HCT116 (cell line): ENCODE measurements around the gene GJB5. TPM values are rescaled to one million over a fixed set of nuclear protein-coding genes. Genes with fewer than 3 reads are reported as not detected.

Source experiments
- ATAC-seq: fragments of 200-7000 bp; cut with Tn5 transposase; 2 replicates; pipeline ENCODE4 v1.9.1; 2020; ENCODE audit warnings: mild to moderate bottlenecking, moderate library complexity
- BruUV-seq: library from RNA; stranded (reverse); fragments of 400-500 nt; replicated peaks from 2 replicates; lab custom pipeline; 2021; lab: Mats Ljungman, UMichigan
- CTCF ChIA-PET: fragments of 300-600 bp; sonication (Branson Sonifier 250); formaldehyde crosslinking; loops from one replicate; lab custom pipeline; 2021; ENCODE audit warnings: antibody characterized with exemption; lab: Charles Lee
- POLR2A ChIA-PET: fragments of 300-600, 350-600 bp; sonication (Branson Sonifier 250); formaldehyde crosslinking; loops from one replicate; lab custom pipeline; 2021; ENCODE audit warnings: antibody characterized with exemption; lab: Charles Lee
- RAD21 ChIA-PET, 2 experiments: fragments of 300-600 bp; sonication (Branson Sonifier 250); formaldehyde crosslinking; loops; one replicate each; lab custom pipeline; 2023; ENCODE audit warnings: low total read pairs in 2 of 2; ENCODE audit not compliant: uncharacterized antibody in 2 of 2, unreplicated experiment in 2 of 2, low non-redundant PET in 1 of 2; lab: Charles Lee
- DNase-seq: peaks from one replicate; pipeline ENCODE4 v3.0.0-alpha.2; 2010; ENCODE audit warnings: low read depth, low spot score
- H2AFZ ChIP-seq: fragments of 200-600 bp; shearing (Covaris generic), sonication (generic); 2 replicates; pipeline ENCODE4 v1.6.1; 2017; ENCODE audit warnings: low read depth, mixed run types, mixed read lengths, antibody characterized with exemption, low read length; ENCODE audit not compliant: poor library complexity, severe bottlenecking
- H3K27ac ChIP-seq: 2 replicates; pipeline ENCODE4 v1.5.1; 2012; ENCODE audit warnings: low read depth, low read length
- H3K27me3 ChIP-seq: fragments of 200-600 bp; sonication (generic); 2 replicates; pipeline ENCODE4 v1.6.1; 2016; ENCODE audit warnings: mixed run types, low read length, mixed read lengths; ENCODE audit not compliant: insufficient read depth
- H3K36me3 ChIP-seq, 2 experiments: fragments of 200-500 bp in 1 of 2; fragments of 200-600 bp in 1 of 2; sonication (Bioruptor generic) in 1 of 2; sonication (generic) in 1 of 2; 2 replicates each; pipeline versions ENCODE4 v1.5.1 to v1.6.1; 2014 to 2016; ENCODE audit warnings: low read length in 2 of 2, inconsistent platforms in 1 of 2, mixed read lengths in 1 of 2, mixed run types in 1 of 2; ENCODE audit not compliant: insufficient read depth in 2 of 2, control insufficient read depth in 1 of 2
- H3K4me1 ChIP-seq, 2 experiments: fragments of 200-600 bp in 1 of 2; sonication (generic) in 1 of 2; 2 replicates each; pipeline versions ENCODE4 v1.5.1 to v1.6.1; 2012 to 2017; ENCODE audit warnings: low read length in 2 of 2, inconsistent platforms in 1 of 2, mild to moderate bottlenecking in 1 of 2, mixed read lengths in 1 of 2, mixed run types in 1 of 2, moderate library complexity in 1 of 2; ENCODE audit not compliant: insufficient read depth in 2 of 2, control insufficient read depth in 1 of 2
- H3K4me2 ChIP-seq: fragments of 200-600 bp; sonication (generic); 2 replicates; pipeline ENCODE4 v1.6.1; 2017; ENCODE audit warnings: mixed run types, low read length, mixed read lengths
- H3K4me3 ChIP-seq, 2 experiments: fragments of 200-600 bp in 1 of 2; sonication (generic) in 1 of 2; replicated peaks in 1 of 2; 2 replicates each; pipeline ENCODE4 v1.5.1; 2011 to 2016; ENCODE audit warnings: low read length in 2 of 2, control low read depth in 1 of 2, low read depth in 1 of 2, mild to moderate bottlenecking in 1 of 2, mixed read lengths in 1 of 2, mixed run types in 1 of 2
- H3K79me2 ChIP-seq: fragments of 200-600 bp; sonication (generic); 2 replicates; pipeline ENCODE4 v1.6.1; 2017; ENCODE audit warnings: mild to moderate bottlenecking, mixed run types, low read length, moderate library complexity, mixed read lengths; ENCODE audit not compliant: insufficient read depth
- H3K9ac ChIP-seq: fragments of 200-600 bp; sonication (generic); 2 replicates; pipeline ENCODE4 v1.6.1; 2016; ENCODE audit warnings: low read length, mixed read lengths
- H3K9me2 ChIP-seq: fragments of 200-600 bp; sonication (generic), shearing (Covaris generic); 2 replicates; pipeline ENCODE4 v1.6.1; 2017; ENCODE audit warnings: mixed run types, mild to moderate bottlenecking, moderate library complexity; ENCODE audit not compliant: insufficient read depth
- H3K9me3 ChIP-seq, 2 experiments: fragments of 200-500 bp in 1 of 2; fragments of 200-600 bp in 1 of 2; sonication (Bioruptor generic) in 1 of 2; sonication (generic) in 1 of 2; 2 replicates each; pipeline ENCODE4 v1.6.1; 2014 to 2017; ENCODE audit warnings: low read length in 2 of 2, mixed read lengths in 2 of 2, inconsistent platforms in 1 of 2, low read depth in 1 of 2, mild to moderate bottlenecking in 1 of 2, mixed run types in 1 of 2, moderate library complexity in 1 of 2; ENCODE audit not compliant: control insufficient read depth in 1 of 2, insufficient read depth in 1 of 2
- H4K20me1 ChIP-seq: fragments of 200-600 bp; sonication (generic), shearing (Covaris generic); 2 replicates; pipeline ENCODE4 v1.6.1; 2017; ENCODE audit warnings: mixed run types, mild to moderate bottlenecking, moderate library complexity; ENCODE audit not compliant: insufficient read depth
- CEBPB ChIP-seq: IDR thresholded peaks from 2 replicates; pipeline ENCODE4 v1.6.1; 2012; ENCODE audit warnings: low read depth
- EGR1 ChIP-seq: IDR thresholded peaks from 2 replicates; pipeline ENCODE4 v1.6.1; 2012; ENCODE audit warnings: low read depth
- POLR2AphosphoS5 ChIP-seq: IDR thresholded peaks from 2 replicates; pipeline ENCODE4 v1.6.1; 2011; ENCODE audit warnings: mild to moderate bottlenecking, low read depth, low read length, moderate library complexity
- YY1 ChIP-seq: IDR thresholded peaks from 2 replicates; pipeline ENCODE4 v1.6.1; 2011; ENCODE audit warnings: low read length, low read depth, moderate library complexity, mild to moderate bottlenecking; ENCODE audit not compliant: insufficient replicate concordance; ENCODE audit errors: extremely low read depth
- intact Hi-C: fragments of 100-400 bp; cut with micrococcal nuclease; formaldehyde crosslinking; loops from 2 replicates; pipeline ENCODE4 v1.10.0; 2022
- total RNA-seq: library from RNA; stranded (reverse); gene quantifications from one replicate; pipeline ENCODE4 v1.2.1, GENCODE V29; 2021; ENCODE audit not compliant: unreplicated experiment

The GJB5 gene
- total RNA-seq, 1 experiment from 2014 or later, result 4.6 TPM

- Histone ChIP-seq H3K9me2 (no peaks in the 10 kb centered on the region), H3K79me2 (no peaks in the 10 kb centered on the region), H3K27me3 (peaks cover 55% of the 10 kb centered on the region), H3K27ac (no peak overlapping the region), H3K9me3 (no peaks in the 10 kb centered on the region), H4K20me1 (no peaks in the 10 kb centered on the region), H3K4me3 (no peak overlapping the region), H3K9ac (no peak overlapping the region), H3K4me1 (no peaks in the 10 kb centered on the region), H2AFZ (no peak overlapping the region), H3K36me3 (no peaks in the 10 kb centered on the region), H3K4me2 (no peak overlapping the region)
- DNase-seq (no peak), ATAC-seq (no peak)
- intact Hi-C loops, result no loop called here
- BruUV-seq, result no TSS peak
- ChIA-PET CTCF (no interaction called here), RAD21 (no interaction called here), POLR2A (no interaction called here)
- no peak for TF ChIP-seq EGR1
- no peak for TF ChIP-seq CEBPB
Observed at GRCh38 chr1:34721241-34721640, 33.6 kb upstream of the GJB5 start.

- Histone ChIP-seq H3K27me3 (peaks cover 60% of the 10 kb centered on the region), H3K79me2 (no peaks in the 10 kb centered on the region), H3K4me3 (no peak overlapping the region), H3K9ac (no peak overlapping the region), H3K36me3 (no peaks in the 10 kb centered on the region), H4K20me1 (no peaks in the 10 kb centered on the region), H3K9me2 (no peaks in the 10 kb centered on the region), H3K4me2 (no peak overlapping the region), H3K27ac (no peak overlapping the region), H3K9me3 (no peaks in the 10 kb centered on the region), H2AFZ (no peak overlapping the region), H3K4me1 (no peaks in the 10 kb centered on the region)
- BruUV-seq, result no TSS peak
- no peak for DNase-seq
- ATAC-seq, result no peak
- POLR2A ChIA-PET, result no interaction called here
- CTCF ChIA-PET, result no interaction called here
- intact Hi-C loops, result no loop called here
- TF ChIP-seq EGR1, result no peak
- TF ChIP-seq YY1, result no peak
- no peak for TF ChIP-seq POLR2AphosphoS5
- RAD21 ChIA-PET, result no interaction called here
Observed at GRCh38 chr1:34721646-34722355, 33.0 kb upstream of the GJB5 start.
